Measurements from ENCODE around the gene OLFM4.

- TF ChIP-seq, protein P1, sequence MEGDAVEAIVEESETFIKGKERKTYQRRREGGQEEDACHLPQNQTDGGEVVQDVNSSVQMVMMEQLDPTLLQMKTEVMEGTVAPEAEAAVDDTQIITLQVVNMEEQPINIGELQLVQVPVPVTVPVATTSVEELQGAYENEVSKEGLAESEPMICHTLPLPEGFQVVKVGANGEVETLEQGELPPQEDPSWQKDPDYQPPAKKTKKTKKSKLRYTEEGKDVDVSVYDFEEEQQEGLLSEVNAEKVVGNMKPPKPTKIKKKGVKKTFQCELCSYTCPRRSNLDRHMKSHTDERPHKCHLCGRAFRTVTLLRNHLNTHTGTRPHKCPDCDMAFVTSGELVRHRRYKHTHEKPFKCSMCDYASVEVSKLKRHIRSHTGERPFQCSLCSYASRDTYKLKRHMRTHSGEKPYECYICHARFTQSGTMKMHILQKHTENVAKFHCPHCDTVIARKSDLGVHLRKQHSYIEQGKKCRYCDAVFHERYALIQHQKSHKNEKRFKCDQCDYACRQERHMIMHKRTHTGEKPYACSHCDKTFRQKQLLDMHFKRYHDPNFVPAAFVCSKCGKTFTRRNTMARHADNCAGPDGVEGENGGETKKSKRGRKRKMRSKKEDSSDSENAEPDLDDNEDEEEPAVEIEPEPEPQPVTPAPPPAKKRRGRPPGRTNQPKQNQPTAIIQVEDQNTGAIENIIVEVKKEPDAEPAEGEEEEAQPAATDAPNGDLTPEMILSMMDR (IDR thresholded peaks at IDR 0.05) = no peak
- TF ChIP-seq POLR2A (IDR thresholded peaks at IDR 0.05) = no peak
Observed at GRCh38 chr13:53018690-53019647, 9.6 kb upstream of the OLFM4 start.
